GM23338 (cell line): ENCODE measurements around the gene OTC. TPM values are rescaled to one million over a fixed set of nuclear protein-coding genes. Genes with fewer than 3 reads are reported as not detected.

Experiments used
- ATAC-seq: fragments of 200-7000 bp; cut with Tn5 transposase; 3 replicates; pipeline ENCODE4 v1.9.1; 2020
- DNase-seq: peaks from one replicate; pipeline ENCODE4 v3.0.0-alpha.2; 2015; ENCODE audit warnings: low spot score
- H2AFZ ChIP-seq: fragments of 200-600 bp; sonication (generic); 2 replicates; pipeline ENCODE4 v1.8.0; 2016; ENCODE audit warnings: antibody characterized with exemption, mild to moderate bottlenecking, moderate library complexity
- H3F3A ChIP-seq: fragments of 200-600 bp; sonication (generic); replicated peaks from 2 replicates; pipeline ENCODE4 v1.8.0; 2017; ENCODE audit warnings: antibody characterized with exemption, mixed run types, low read depth
- H3K27ac ChIP-seq: fragments of 200-600 bp; sonication (generic); 2 replicates; pipeline ENCODE4 v1.6.1; 2016; ENCODE audit warnings: low read depth
- H3K27me3 ChIP-seq: fragments of 200-600 bp; sonication (generic); 2 replicates; pipeline ENCODE4 v1.8.0; 2016; ENCODE audit warnings: mild to moderate bottlenecking, mixed run types, moderate library complexity; ENCODE audit not compliant: insufficient read depth
- H3K36me3 ChIP-seq: fragments of 200-600 bp; sonication (generic); 2 replicates; pipeline ENCODE4 v1.8.0; 2016; ENCODE audit warnings: mild to moderate bottlenecking; ENCODE audit not compliant: insufficient read depth
- H3K4me1 ChIP-seq: fragments of 200-600 bp; sonication (generic); 2 replicates; pipeline ENCODE4 v1.8.0; 2016; ENCODE audit warnings: mild to moderate bottlenecking, moderate library complexity; ENCODE audit not compliant: insufficient read depth
- H3K4me2 ChIP-seq: fragments of 200-600 bp; sonication (generic); 2 replicates; pipeline ENCODE4 v1.7.1; 2017; ENCODE audit warnings: mixed run types
- H3K4me3 ChIP-seq: fragments of 200-600 bp; sonication (generic); 2 replicates; pipeline ENCODE4 v1.6.1; 2016; ENCODE audit warnings: mixed run types
- H3K79me2 ChIP-seq: fragments of 200-600 bp; sonication (generic); replicated peaks from 2 replicates; pipeline ENCODE4 v1.8.0; 2017; ENCODE audit warnings: mild to moderate bottlenecking; ENCODE audit not compliant: insufficient read depth
- H3K9me2 ChIP-seq: fragments of 200-600 bp; sonication (generic); 2 replicates; pipeline ENCODE4 v1.8.0; 2017; ENCODE audit not compliant: insufficient read depth
- H4K20me1 ChIP-seq: fragments of 200-600 bp; sonication (generic); replicated peaks from 2 replicates; pipeline ENCODE4 v1.8.0; 2017; ENCODE audit warnings: mild to moderate bottlenecking; ENCODE audit not compliant: insufficient read depth
- H3K27ac Mint-ChIP-seq: 2 replicates; pipeline ENCODE4 v1.8.0; 2020; ENCODE audit warnings: inconsistent platforms, mild to moderate bottlenecking, moderate library complexity, mixed read lengths
- H3K27me3 Mint-ChIP-seq: 3 replicates; pipeline ENCODE4 v1.8.0; 2022; ENCODE audit warnings: low read depth, mild to moderate bottlenecking, moderate library complexity, mixed read lengths, inconsistent platforms; ENCODE audit not compliant: insufficient read depth, poor library complexity
- H3K36me3 Mint-ChIP-seq: 3 replicates; pipeline ENCODE4 v1.8.0; 2021; ENCODE audit warnings: low read depth, mild to moderate bottlenecking, inconsistent platforms, moderate library complexity, mixed read lengths
- H3K4me1 Mint-ChIP-seq: 3 replicates; pipeline ENCODE4 v1.8.0; 2020; ENCODE audit warnings: mild to moderate bottlenecking, inconsistent platforms, mixed read lengths
- H3K4me3 Mint-ChIP-seq: 3 replicates; pipeline ENCODE4 v1.8.0; 2021; ENCODE audit warnings: moderate library complexity, mild to moderate bottlenecking, inconsistent platforms, mixed read lengths
- H3K9me3 Mint-ChIP-seq: 3 replicates; pipeline ENCODE4 v1.8.0; 2020; ENCODE audit warnings: moderate library complexity, mild to moderate bottlenecking, inconsistent platforms, mixed read lengths
- CREB1 ChIP-seq: fragments of 250-450 bp; sonication (Bioruptor Pico); IDR thresholded peaks from 2 replicates; pipeline ENCODE4 v1.5.0; 2020; ENCODE audit warnings: low read depth, mild to moderate bottlenecking, moderate library complexity
- EZH2 ChIP-seq: fragments of 200-600 bp; sonication (generic); IDR thresholded peaks from one replicate; pipeline ENCODE4 v1.8.0; 2017; ENCODE audit warnings: antibody characterized with exemption, mild to moderate bottlenecking, low read depth; ENCODE audit not compliant: unreplicated experiment
- EZH2phosphoT487 ChIP-seq: fragments of 200-600 bp; sonication (generic); IDR thresholded peaks from one replicate; pipeline ENCODE4 v1.8.1; 2018; ENCODE audit warnings: antibody characterized with exemption; ENCODE audit not compliant: unreplicated experiment
- NANOG ChIP-seq: IDR thresholded peaks from 2 replicates; pipeline ENCODE4 v1.6.1; 2016; ENCODE audit warnings: antibody characterized with exemption, borderline replicate concordance
- POLR2AphosphoS5 ChIP-seq: IDR thresholded peaks from 2 replicates; pipeline ENCODE4 v1.6.1; 2016; ENCODE audit warnings: antibody characterized with exemption, low read depth
- STAT1 ChIP-seq: IDR thresholded peaks from one replicate; pipeline ENCODE4 v1.6.1; 2016; ENCODE audit warnings: antibody characterized with exemption; ENCODE audit not compliant: unreplicated experiment
- ZNF114 ChIP-seq: fragments of 250-450 bp; sonication (Bioruptor Pico); IDR thresholded peaks from 2 replicates; pipeline ENCODE4 v1.5.0; 2020; ENCODE audit warnings: mild to moderate bottlenecking, moderate library complexity
- ZNF331 ChIP-seq: fragments of 250-450 bp; sonication (Bioruptor Pico); IDR thresholded peaks from 2 replicates; pipeline ENCODE4 v1.5.0; 2020; ENCODE audit warnings: low read depth, mild to moderate bottlenecking, moderate library complexity
- polyA plus RNA-seq: library from polyadenylated mRNA; unstranded; fragments of >200 nt; fragmentation: Nextera tagmentation; extraction: Ambion mirVana; gene quantifications from 2 replicates; pipeline ENCODE4 v1.2.1, GENCODE V29; 2016
- total RNA-seq: library from RNA; depleted of rRNA; stranded (reverse); fragments of >200 nt; shearing (Covaris generic); gene quantifications from 2 replicates; pipeline ENCODE4 v1.2.3, GENCODE V29; 2014
- TF ChIP-seq, protein P1 (sequence below): fragments of 250-450 bp; sonication (Bioruptor Pico); IDR thresholded peaks from 2 replicates; pipeline ENCODE4 v1.5.0; 2020; ENCODE audit warnings: mild to moderate bottlenecking, moderate library complexity
- TF ChIP-seq, protein P2 (sequence below): IDR thresholded peaks from one replicate; pipeline ENCODE4 v1.6.1; 2018; ENCODE audit warnings: antibody characterized with exemption; ENCODE audit not compliant: unreplicated experiment
- TF ChIP-seq, protein P3 (sequence below): IDR thresholded peaks from 2 replicates; pipeline ENCODE4 v1.6.1; 2016; ENCODE audit warnings: antibody characterized with exemption

The OTC gene
- total and polyA plus RNA-seq, 2 experiments from 2014 or later, result not detected

DNA sequence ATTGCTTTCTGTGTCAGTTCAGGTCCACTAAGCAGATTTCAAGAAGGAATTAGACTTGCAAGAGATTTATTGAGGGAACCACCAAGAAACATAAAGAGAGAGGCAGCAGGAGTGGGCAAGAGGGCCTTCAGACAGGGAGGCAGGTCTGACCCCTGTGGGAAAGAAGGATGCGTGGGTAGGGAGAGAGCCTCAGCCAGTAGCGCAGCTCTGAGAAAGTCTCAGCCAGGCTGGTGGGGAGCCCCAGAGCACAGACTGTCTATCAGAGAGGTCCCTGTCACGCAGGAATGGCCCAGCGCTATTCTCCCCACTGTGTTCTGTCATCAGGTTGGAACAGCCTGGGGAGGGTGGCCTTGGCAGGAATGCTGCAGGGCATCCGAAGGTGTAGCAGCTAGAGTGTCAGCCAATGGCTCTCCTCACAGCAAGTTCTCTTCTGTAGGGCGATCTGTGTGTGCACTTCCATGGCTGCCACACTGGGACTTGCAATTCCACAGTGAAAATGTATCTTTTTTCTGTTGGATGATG, 48.0 kb downstream of the OTC start (continued):
- TF ChIP-seq, protein P1, sequence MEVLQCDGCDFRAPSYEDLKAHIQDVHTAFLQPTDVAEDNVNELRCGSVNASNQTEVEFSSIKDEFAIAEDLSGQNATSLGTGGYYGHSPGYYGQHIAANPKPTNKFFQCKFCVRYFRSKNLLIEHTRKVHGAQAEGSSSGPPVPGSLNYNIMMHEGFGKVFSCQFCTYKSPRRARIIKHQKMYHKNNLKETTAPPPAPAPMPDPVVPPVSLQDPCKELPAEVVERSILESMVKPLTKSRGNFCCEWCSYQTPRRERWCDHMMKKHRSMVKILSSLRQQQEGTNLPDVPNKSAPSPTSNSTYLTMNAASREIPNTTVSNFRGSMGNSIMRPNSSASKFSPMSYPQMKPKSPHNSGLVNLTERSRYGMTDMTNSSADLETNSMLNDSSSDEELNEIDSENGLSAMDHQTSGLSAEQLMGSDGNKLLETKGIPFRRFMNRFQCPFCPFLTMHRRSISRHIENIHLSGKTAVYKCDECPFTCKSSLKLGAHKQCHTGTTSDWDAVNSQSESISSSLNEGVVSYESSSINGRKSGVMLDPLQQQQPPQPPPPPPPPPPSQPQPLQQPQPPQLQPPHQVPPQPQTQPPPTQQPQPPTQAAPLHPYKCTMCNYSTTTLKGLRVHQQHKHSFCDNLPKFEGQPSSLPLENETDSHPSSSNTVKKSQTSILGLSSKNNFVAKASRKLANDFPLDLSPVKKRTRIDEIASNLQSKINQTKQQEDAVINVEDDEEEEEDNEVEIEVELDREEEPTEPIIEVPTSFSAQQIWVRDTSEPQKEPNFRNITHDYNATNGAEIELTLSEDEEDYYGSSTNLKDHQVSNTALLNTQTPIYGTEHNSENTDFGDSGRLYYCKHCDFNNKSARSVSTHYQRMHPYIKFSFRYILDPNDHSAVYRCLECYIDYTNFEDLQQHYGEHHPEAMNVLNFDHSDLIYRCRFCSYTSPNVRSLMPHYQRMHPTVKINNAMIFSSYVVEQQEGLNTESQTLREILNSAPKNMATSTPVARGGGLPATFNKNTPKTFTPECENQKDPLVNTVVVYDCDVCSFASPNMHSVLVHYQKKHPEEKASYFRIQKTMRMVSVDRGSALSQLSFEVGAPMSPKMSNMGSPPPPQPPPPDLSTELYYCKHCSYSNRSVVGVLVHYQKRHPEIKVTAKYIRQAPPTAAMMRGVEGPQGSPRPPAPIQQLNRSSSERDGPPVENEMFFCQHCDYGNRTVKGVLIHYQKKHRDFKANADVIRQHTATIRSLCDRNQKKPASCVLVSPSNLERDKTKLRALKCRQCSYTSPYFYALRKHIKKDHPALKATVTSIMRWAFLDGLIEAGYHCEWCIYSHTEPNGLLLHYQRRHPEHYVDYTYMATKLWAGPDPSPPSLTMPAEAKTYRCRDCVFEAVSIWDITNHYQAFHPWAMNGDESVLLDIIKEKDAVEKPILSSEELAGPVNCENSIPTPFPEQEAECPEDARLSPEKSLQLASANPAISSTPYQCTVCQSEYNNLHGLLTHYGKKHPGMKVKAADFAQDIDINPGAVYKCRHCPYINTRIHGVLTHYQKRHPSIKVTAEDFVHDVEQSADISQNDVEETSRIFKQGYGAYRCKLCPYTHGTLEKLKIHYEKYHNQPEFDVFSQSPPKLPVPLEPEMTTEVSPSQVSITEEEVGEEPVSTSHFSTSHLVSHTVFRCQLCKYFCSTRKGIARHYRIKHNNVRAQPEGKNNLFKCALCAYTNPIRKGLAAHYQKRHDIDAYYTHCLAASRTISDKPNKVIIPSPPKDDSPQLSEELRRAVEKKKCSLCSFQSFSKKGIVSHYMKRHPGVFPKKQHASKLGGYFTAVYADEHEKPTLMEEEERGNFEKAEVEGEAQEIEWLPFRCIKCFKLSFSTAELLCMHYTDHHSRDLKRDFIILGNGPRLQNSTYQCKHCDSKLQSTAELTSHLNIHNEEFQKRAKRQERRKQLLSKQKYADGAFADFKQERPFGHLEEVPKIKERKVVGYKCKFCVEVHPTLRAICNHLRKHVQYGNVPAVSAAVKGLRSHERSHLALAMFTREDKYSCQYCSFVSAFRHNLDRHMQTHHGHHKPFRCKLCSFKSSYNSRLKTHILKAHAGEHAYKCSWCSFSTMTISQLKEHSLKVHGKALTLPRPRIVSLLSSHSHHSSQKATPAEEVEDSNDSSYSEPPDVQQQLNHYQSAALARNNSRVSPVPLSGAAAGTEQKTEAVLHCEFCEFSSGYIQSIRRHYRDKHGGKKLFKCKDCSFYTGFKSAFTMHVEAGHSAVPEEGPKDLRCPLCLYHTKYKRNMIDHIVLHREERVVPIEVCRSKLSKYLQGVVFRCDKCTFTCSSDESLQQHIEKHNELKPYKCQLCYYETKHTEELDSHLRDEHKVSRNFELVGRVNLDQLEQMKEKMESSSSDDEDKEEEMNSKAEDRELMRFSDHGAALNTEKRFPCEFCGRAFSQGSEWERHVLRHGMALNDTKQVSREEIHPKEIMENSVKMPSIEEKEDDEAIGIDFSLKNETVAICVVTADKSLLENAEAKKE (CRISPR knock-in tag), result no peak
- no peak for TF ChIP-seq EZH2
- TF ChIP-seq NANOG, result no peak
- TF ChIP-seq EZH2phosphoT487, result no peak
- TF ChIP-seq STAT1, result no peak

DNA sequence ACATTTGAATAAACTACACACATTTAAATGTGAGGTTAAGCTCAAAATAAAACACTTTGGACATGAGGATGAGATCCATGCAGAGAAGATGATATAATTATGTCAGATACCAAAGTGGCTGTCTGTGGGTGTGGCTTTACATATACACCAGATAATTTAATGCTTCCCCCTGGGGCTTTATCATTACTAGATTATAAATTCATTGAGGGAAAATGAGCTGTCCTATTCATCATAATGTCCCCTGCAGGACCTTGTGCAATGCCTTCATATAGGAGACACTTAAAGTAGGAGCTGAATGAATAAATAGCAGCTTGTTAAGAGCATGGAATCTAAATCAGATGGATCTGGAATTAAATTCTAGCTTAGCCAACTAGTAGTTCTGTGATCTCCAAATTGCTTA, 49.7 kb downstream of the OTC start:
- no peak for ATAC-seq
- TF ChIP-seq ZNF331 (CRISPR knock-in tag), result no peak
- no peak for TF ChIP-seq CREB1 (CRISPR knock-in tag)
- TF ChIP-seq EZH2, result no peak
- no peak for TF ChIP-seq STAT1
- TF ChIP-seq NANOG, result no peak
- no peak for TF ChIP-seq EZH2phosphoT487
- TF ChIP-seq, protein P2, sequence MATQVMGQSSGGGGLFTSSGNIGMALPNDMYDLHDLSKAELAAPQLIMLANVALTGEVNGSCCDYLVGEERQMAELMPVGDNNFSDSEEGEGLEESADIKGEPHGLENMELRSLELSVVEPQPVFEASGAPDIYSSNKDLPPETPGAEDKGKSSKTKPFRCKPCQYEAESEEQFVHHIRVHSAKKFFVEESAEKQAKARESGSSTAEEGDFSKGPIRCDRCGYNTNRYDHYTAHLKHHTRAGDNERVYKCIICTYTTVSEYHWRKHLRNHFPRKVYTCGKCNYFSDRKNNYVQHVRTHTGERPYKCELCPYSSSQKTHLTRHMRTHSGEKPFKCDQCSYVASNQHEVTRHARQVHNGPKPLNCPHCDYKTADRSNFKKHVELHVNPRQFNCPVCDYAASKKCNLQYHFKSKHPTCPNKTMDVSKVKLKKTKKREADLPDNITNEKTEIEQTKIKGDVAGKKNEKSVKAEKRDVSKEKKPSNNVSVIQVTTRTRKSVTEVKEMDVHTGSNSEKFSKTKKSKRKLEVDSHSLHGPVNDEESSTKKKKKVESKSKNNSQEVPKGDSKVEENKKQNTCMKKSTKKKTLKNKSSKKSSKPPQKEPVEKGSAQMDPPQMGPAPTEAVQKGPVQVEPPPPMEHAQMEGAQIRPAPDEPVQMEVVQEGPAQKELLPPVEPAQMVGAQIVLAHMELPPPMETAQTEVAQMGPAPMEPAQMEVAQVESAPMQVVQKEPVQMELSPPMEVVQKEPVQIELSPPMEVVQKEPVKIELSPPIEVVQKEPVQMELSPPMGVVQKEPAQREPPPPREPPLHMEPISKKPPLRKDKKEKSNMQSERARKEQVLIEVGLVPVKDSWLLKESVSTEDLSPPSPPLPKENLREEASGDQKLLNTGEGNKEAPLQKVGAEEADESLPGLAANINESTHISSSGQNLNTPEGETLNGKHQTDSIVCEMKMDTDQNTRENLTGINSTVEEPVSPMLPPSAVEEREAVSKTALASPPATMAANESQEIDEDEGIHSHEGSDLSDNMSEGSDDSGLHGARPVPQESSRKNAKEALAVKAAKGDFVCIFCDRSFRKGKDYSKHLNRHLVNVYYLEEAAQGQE, result no peak
- TF ChIP-seq POLR2AphosphoS5, result no peak
- TF ChIP-seq ZNF114 (CRISPR knock-in tag), result no peak
- TF ChIP-seq, protein P3, sequence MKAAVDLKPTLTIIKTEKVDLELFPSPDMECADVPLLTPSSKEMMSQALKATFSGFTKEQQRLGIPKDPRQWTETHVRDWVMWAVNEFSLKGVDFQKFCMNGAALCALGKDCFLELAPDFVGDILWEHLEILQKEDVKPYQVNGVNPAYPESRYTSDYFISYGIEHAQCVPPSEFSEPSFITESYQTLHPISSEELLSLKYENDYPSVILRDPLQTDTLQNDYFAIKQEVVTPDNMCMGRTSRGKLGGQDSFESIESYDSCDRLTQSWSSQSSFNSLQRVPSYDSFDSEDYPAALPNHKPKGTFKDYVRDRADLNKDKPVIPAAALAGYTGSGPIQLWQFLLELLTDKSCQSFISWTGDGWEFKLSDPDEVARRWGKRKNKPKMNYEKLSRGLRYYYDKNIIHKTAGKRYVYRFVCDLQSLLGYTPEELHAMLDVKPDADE, result no peak

More for the DNA sequence above, 49.7 kb downstream of the OTC start:
- Histone ChIP-seq H2AFZ (no peak overlapping the region), H3K4me2 (no peak overlapping the region), H4K20me1 (no peaks in the 10 kb centered on the region), H3F3A (no peaks in the 10 kb centered on the region), H3K79me2 (no peaks in the 10 kb centered on the region), H3K9me2 (no peaks in the 10 kb centered on the region), H3K36me3 (no peaks in the 10 kb centered on the region), H3K4me3 (no peak overlapping the region), H3K27ac (no peak overlapping the region), H3K4me1 (peaks cover 13% of the 10 kb centered on the region), H3K27me3 (no peaks in the 10 kb centered on the region)
- no peak overlapping the region for H3K4me3 Mint-ChIP-seq
- H3K9me3 Mint-ChIP-seq, result no peaks in the 10 kb centered on the region
- no peaks in the 10 kb centered on the region for H3K36me3 Mint-ChIP-seq
- H3K27me3 Mint-ChIP-seq, result no peaks in the 10 kb centered on the region
- no peak overlapping the region for H3K27ac Mint-ChIP-seq
- peaks cover 5% of the 10 kb centered on the region; the same call in 1 of the 3 replicates for H3K4me1 Mint-ChIP-seq
- no peak for DNase-seq
